Measurements from ENCODE around the gene PRRT4.
A peak's percentile ranks its signal among the peaks of the same experiment; 100 is the strongest.

Gene PRRT4

GRCh38 chr7:128358233-128358632, 3.3 kb downstream of the PRRT4 start:
- H3K4me1 Mint-ChIP-seq: peaks cover 55% of the 10 kb centered on the region
- no peak for DNase-seq
- no peak overlapping the region for H3K4me3 Mint-ChIP-seq
- H3K36me3 Mint-ChIP-seq (ENCODE audit: low read depth): no peaks in the 10 kb centered on the region
- no peak for TF ChIP-seq CTCF (IDR thresholded peaks at IDR 0.05)
- no peak overlapping the region for H3K27ac Mint-ChIP-seq
- H3K27me3 Mint-ChIP-seq (ENCODE audit: low read depth, poor library complexity): peaks cover 36% of the 10 kb centered on the region
- no peaks in the 10 kb centered on the region for H3K9me3 Mint-ChIP-seq

- no peak for DNase-seq
- TF ChIP-seq CTCF (IDR thresholded peaks at IDR 0.05): no peak
- Mint-ChIP-seq H3K36me3 (ENCODE audit: low read depth) (no peaks in the 10 kb centered on the region), H3K4me3 (no peak overlapping the region), H3K9me3 (no peaks in the 10 kb centered on the region), H3K27me3 (ENCODE audit: low read depth, poor library complexity) (peaks cover 32% of the 10 kb centered on the region), H3K27ac (peak overlapping the region; percentile 86), H3K4me1 (peaks cover 61% of the 10 kb centered on the region)
Observed at GRCh38 chr7:128357217-128357613, 4.3 kb downstream of the PRRT4 start.

- Mint-ChIP-seq H3K27me3 (ENCODE audit: low read depth, poor library complexity) (peaks cover 27% of the 10 kb centered on the region), H3K4me1 (peaks cover 56% of the 10 kb centered on the region), H3K4me3 (no peak overlapping the region)
Observed at GRCh38 chr7:128356546-128357216, 4.8 kb downstream of the PRRT4 start.

GRCh38 chr7:128353610-128354009, 7.9 kb downstream of the PRRT4 start:
- Mint-ChIP-seq H3K4me1 (peaks cover 40% of the 10 kb centered on the region), H3K4me3 (no peak overlapping the region), H3K36me3 (ENCODE audit: low read depth) (no peaks in the 10 kb centered on the region), H3K27me3 (ENCODE audit: low read depth, poor library complexity) (peaks cover 32% of the 10 kb centered on the region), H3K9me3 (no peaks in the 10 kb centered on the region), H3K27ac (no peak overlapping the region)
- no peak for DNase-seq
- TF ChIP-seq CTCF (IDR thresholded peaks at IDR 0.05): no peak

More at GRCh38 chr7:128356546-128357216, 4.8 kb downstream of the PRRT4 start:
- no peaks in the 10 kb centered on the region for H3K36me3 Mint-ChIP-seq (ENCODE audit: low read depth)
- peak overlapping the region; percentile 86 for H3K27ac Mint-ChIP-seq
- TF ChIP-seq CTCF (IDR thresholded peaks at IDR 0.05): no peak
- no peaks in the 10 kb centered on the region for H3K9me3 Mint-ChIP-seq
- DNase-seq: no peak

GRCh38 chr7:128353189-128353588, 8.3 kb downstream of the PRRT4 start:
- no peaks in the 10 kb centered on the region for H3K36me3 Mint-ChIP-seq (ENCODE audit: low read depth)
- H3K4me3 Mint-ChIP-seq: no peak overlapping the region
- DNase-seq: no peak
- no peak for TF ChIP-seq CTCF (IDR thresholded peaks at IDR 0.05)
- no peak overlapping the region for H3K27ac Mint-ChIP-seq
- peaks cover 33% of the 10 kb centered on the region for H3K27me3 Mint-ChIP-seq (ENCODE audit: low read depth, poor library complexity)
- no peaks in the 10 kb centered on the region for H3K9me3 Mint-ChIP-seq
- H3K4me1 Mint-ChIP-seq: peaks cover 40% of the 10 kb centered on the region

GRCh38 chr7:128352636-128353035, 8.9 kb downstream of the PRRT4 start:
- Mint-ChIP-seq H3K9me3 (no peaks in the 10 kb centered on the region), H3K27me3 (ENCODE audit: low read depth, poor library complexity) (peaks cover 33% of the 10 kb centered on the region), H3K36me3 (ENCODE audit: low read depth) (no peaks in the 10 kb centered on the region), H3K27ac (no peak overlapping the region), H3K4me1 (peaks cover 39% of the 10 kb centered on the region), H3K4me3 (no peak overlapping the region)
- TF ChIP-seq CTCF (IDR thresholded peaks at IDR 0.05): no peak
- peak; percentile 23 for DNase-seq
